IMR-90 (cell line): ENCODE measurements around the gene RBFOX1. TPM values are rescaled to one million over a fixed set of nuclear protein-coding genes. Genes with fewer than 3 reads are reported as not detected.

Experiments used
- ATAC-seq: fragments of 200-7000 bp; cut with Tn5 transposase; 2 replicates; pipeline ENCODE4 v1.9.1; 2020; ENCODE audit warnings: low read depth, mild to moderate bottlenecking, moderate library complexity
- BruUV-seq: library from RNA; stranded (reverse); fragments of 400-500 nt; replicated peaks from 2 replicates; lab custom pipeline; 2021; lab: Mats Ljungman, UMichigan
- CTCF ChIA-PET: fragments of 300-600 bp; formaldehyde crosslinking; extraction: SDS; loops from one replicate; lab custom pipeline; 2021; ENCODE audit warnings: antibody characterized with exemption; lab: Yijun Ruan, JAX
- POLR2A ChIA-PET: fragments of 300-600 bp; sonication (Branson Sonifier 250); formaldehyde crosslinking; loops from one replicate; lab custom pipeline; 2022; ENCODE audit warnings: antibody characterized with exemption; ENCODE audit not compliant: unreplicated experiment; lab: Charles Lee
- DNase-seq: peaks from one replicate; pipeline ENCODE4 v3.0.0; 2013
- H2AFZ ChIP-seq: replicated peaks from 2 replicates; pipeline ENCODE3; 2013; ENCODE audit warnings: low read length, mild to moderate bottlenecking; ENCODE audit not compliant: poor library complexity
- H2AK5ac ChIP-seq: 2 replicates; pipeline ENCODE4 v1.6.1; 2013; ENCODE audit warnings: low read depth, low read length, inconsistent platforms
- H2AK9ac ChIP-seq: replicated peaks from 2 replicates; pipeline ENCODE3; 2013; ENCODE audit warnings: mild to moderate bottlenecking, low read depth, low read length, moderate library complexity; ENCODE audit not compliant: poor library complexity
- H2BK120ac ChIP-seq: 2 replicates; pipeline ENCODE4 v1.6.1; 2013; ENCODE audit warnings: low read depth, low read length, inconsistent platforms
- H2BK15ac ChIP-seq: 3 replicates; pipeline ENCODE4 v1.6.1; 2013; ENCODE audit warnings: low read depth, low read length, inconsistent platforms
- H2BK20ac ChIP-seq: 2 replicates; pipeline ENCODE4 v1.6.1; 2013; ENCODE audit warnings: low read depth, mild to moderate bottlenecking, inconsistent platforms, low read length, moderate library complexity
- H2BK5ac ChIP-seq: 2 replicates; pipeline ENCODE4 v1.6.1; 2013; ENCODE audit warnings: mild to moderate bottlenecking, low read depth, low read length, inconsistent platforms; ENCODE audit not compliant: poor library complexity, severe bottlenecking
- H3K14ac ChIP-seq: replicated peaks from 2 replicates; pipeline ENCODE4 v1.6.1; 2013; ENCODE audit warnings: low read depth, low read length, inconsistent platforms
- H3K18ac ChIP-seq: 2 replicates; pipeline ENCODE4 v1.6.1; 2013; ENCODE audit warnings: low read depth, low read length, control low read depth
- H3K23ac ChIP-seq: 2 replicates; pipeline ENCODE4 v1.6.1; 2013; ENCODE audit warnings: low read depth, low read length, inconsistent platforms
- H3K27ac ChIP-seq: 2 replicates; pipeline ENCODE4 v1.5.1; 2013; ENCODE audit warnings: mild to moderate bottlenecking, control low read depth, low read length; ENCODE audit not compliant: insufficient read depth
- H3K27me3 ChIP-seq: 2 replicates; pipeline ENCODE4 v1.6.1; 2013; ENCODE audit warnings: low read length; ENCODE audit not compliant: control insufficient read depth, insufficient read depth
- H3K36me3 ChIP-seq: 2 replicates; pipeline ENCODE4 v1.6.1; 2013; ENCODE audit warnings: low read length, mixed read lengths; ENCODE audit not compliant: control insufficient read depth, insufficient read depth
- H3K4ac ChIP-seq: 2 replicates; pipeline ENCODE4 v1.6.1; 2013; ENCODE audit warnings: low read depth, low read length, inconsistent platforms
- H3K4me1 ChIP-seq: 2 replicates; pipeline ENCODE4 v1.6.1; 2013; ENCODE audit warnings: low read length, mixed read lengths; ENCODE audit not compliant: control insufficient read depth, insufficient read depth
- H3K4me2 ChIP-seq: 2 replicates; pipeline ENCODE4 v1.6.1; 2013; ENCODE audit warnings: low read depth, mild to moderate bottlenecking, control low read depth, low read length, moderate library complexity
- H3K4me3 ChIP-seq: 2 replicates; pipeline ENCODE4 v1.5.1; 2013; ENCODE audit warnings: low read depth, mild to moderate bottlenecking, control low read depth, low read length, moderate library complexity; ENCODE audit not compliant: insufficient read depth
- H3K56ac ChIP-seq: 2 replicates; pipeline ENCODE4 v1.6.1; 2013; ENCODE audit warnings: low read length, inconsistent platforms; ENCODE audit not compliant: insufficient read depth; ENCODE audit errors: extremely low read depth
- H3K79me1 ChIP-seq, 2 experiments: 2 replicates each; pipeline ENCODE4 v1.6.1; 2013; ENCODE audit warnings: low read length in 2 of 2, inconsistent platforms in 1 of 2, low read depth in 1 of 2
- H3K9ac ChIP-seq: 2 replicates; pipeline ENCODE4 v1.6.1; 2013; ENCODE audit warnings: low read depth, low read length, control low read depth
- H3K9me1 ChIP-seq: 2 replicates; pipeline ENCODE4 v1.6.1; 2013; ENCODE audit warnings: low read length, inconsistent platforms; ENCODE audit not compliant: insufficient read depth
- H3K9me3 ChIP-seq: 2 replicates; pipeline ENCODE4 v1.6.1; 2013; ENCODE audit warnings: low read length; ENCODE audit not compliant: control insufficient read depth, insufficient read depth
- H4K20me1 ChIP-seq: 2 replicates; pipeline ENCODE4 v1.6.1; 2013; ENCODE audit warnings: low read length, inconsistent platforms; ENCODE audit not compliant: insufficient read depth
- H4K5ac ChIP-seq: 2 replicates; pipeline ENCODE4 v1.6.1; 2013; ENCODE audit warnings: mild to moderate bottlenecking, low read depth, low read length, control low read depth
- H4K8ac ChIP-seq, 2 experiments: 2 replicates each; pipeline ENCODE4 v1.6.1; 2013; ENCODE audit warnings: low read depth in 2 of 2, low read length in 2 of 2, control low read depth in 1 of 2, inconsistent platforms in 1 of 2
- H4K91ac ChIP-seq: 2 replicates; pipeline ENCODE4 v1.6.1; 2013; ENCODE audit warnings: low read depth, low read length, inconsistent platforms; ENCODE audit not compliant: insufficient read depth
- MAZ ChIP-seq: IDR thresholded peaks from 2 replicates; pipeline ENCODE4 v1.6.1; 2012; ENCODE audit warnings: low read depth, mild to moderate bottlenecking, low read length, improper control_type of control experiment, moderate library complexity, borderline replicate concordance
- POLR2A ChIP-seq: IDR thresholded peaks from 2 replicates; pipeline ENCODE4 v1.6.1; 2012; ENCODE audit warnings: mild to moderate bottlenecking, low read depth, low read length
- WGBS, 2 experiments: methylation state at CpG; one replicate each; pipeline versions ENCODE4 v1.1.5 to v1.1.7; 2013; ENCODE audit warnings: missing lambda C conversion rate in 2 of 2; ENCODE audit not compliant: insufficient read length in 1 of 2; ENCODE audit errors: extremely low coverage in 2 of 2; 5-methylcytosine and 5-hydroxymethylcytosine counted together
- dilution Hi-C: fragments of 300-500 bp; cut with HindIII; formaldehyde crosslinking; loops from one replicate; pipeline ENCODE4 v1.14.3; 2018; ENCODE audit warnings: low sequenced_read_pairs; ENCODE audit not compliant: unreplicated experiment
- in situ Hi-C: fragments of 300-500 bp; cut with MboI; formaldehyde crosslinking; loops from 3 replicates; pipeline ENCODE4 v1.14.3; 2019; ENCODE audit warnings: low sequenced_read_pairs, inconsistent platforms, mixed read lengths
- intact Hi-C: fragments of 100-400 bp; cut with micrococcal nuclease; formaldehyde crosslinking; loops from 2 replicates; pipeline ENCODE4 v1.10.0; 2022
- polyA plus RNA-seq, 3 experiments: library from polyadenylated mRNA; depleted of rRNA; stranded (reverse); fragments of >200 nt; gene quantifications; 2 replicates each; pipeline ENCODE4 v1.2.3, GENCODE V29; 2012; ENCODE audit warnings: low replicate concordance in 1 of 3
- total RNA-seq: library from RNA; depleted of rRNA; stranded (reverse); fragments of >200 nt; gene quantifications from 2 replicates; pipeline ENCODE4 v1.2.3, GENCODE V29; 2012

Gene RBFOX1
- total and polyA plus RNA-seq, 2 of the 4 experiments (the other 2 are of a cell fraction): not detected

- Histone ChIP-seq H2BK5ac (no peak overlapping the region), H3K9ac (no peak overlapping the region), H3K9me3 (peaks cover 16% of the 10 kb centered on the region), H2BK120ac (no peak overlapping the region), H3K4me2 (no peak overlapping the region), H3K4me3 (no peak overlapping the region), H3K14ac (no peak overlapping the region), H3K23ac (no peak overlapping the region), H2AK5ac (no peak overlapping the region), H2AFZ (no peak overlapping the region), H4K91ac (no peak overlapping the region), H4K20me1 (no peaks in the 10 kb centered on the region), H2BK15ac (no peak overlapping the region), H3K27me3 (no peaks in the 10 kb centered on the region), H4K8ac (no peak overlapping the region), H3K9me1 (no peaks in the 10 kb centered on the region), H3K4ac (no peak overlapping the region), H3K4me1 (no peaks in the 10 kb centered on the region), H3K18ac (no peak overlapping the region), H3K79me1 (no peaks in the 10 kb centered on the region), H3K27ac (no peak overlapping the region), H3K36me3 (no peaks in the 10 kb centered on the region), H4K5ac (no peak overlapping the region), H3K56ac (no peak overlapping the region), H2AK9ac (no peak overlapping the region), H2BK20ac (no peak overlapping the region)
- TF ChIP-seq POLR2A (no peak), MAZ (no peak)
- no TSS peak for BruUV-seq
- WGBS, 2 experiments: no CpG with 5 or more reads among the region's 23 CpGs
- in situ Hi-C loops: no loop called here
- intact Hi-C loops: no loop called here
- ATAC-seq (no peak), DNase-seq (no peak)
- ChIA-PET POLR2A (no interaction called here), CTCF (no interaction called here)
- dilution Hi-C loops: no loop called here
Observed at GRCh38 chr16:7509963-7510601, 177.4 kb downstream of the RBFOX1 start.
